Measurements from ENCODE around the gene WDR7.

Gene WDR7

DNA sequence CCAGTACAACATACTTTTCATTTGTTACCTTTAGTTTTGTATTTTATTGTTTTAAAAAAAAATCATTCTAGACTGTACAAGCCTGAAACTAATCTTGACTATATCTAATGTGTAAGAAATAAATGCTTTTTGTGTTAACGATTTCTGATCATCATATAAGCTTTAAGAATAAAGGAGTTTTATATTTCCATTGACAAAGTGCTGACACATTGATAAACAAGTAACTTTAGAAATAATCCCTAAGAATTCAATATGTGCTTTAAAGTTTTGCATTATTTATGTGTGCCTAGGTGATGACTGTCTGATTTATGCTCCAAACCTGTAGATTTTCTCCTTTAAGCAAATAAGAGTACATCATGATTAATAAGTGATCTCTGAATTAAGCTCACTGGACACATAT, 248.5 kb downstream of the WDR7 start:
- no peak for DNase-seq

- DNase-seq, result no peak
Measured at GRCh38 chr18:56900195-56901094, 249.3 kb downstream of the WDR7 start.

- no peak for DNase-seq
Measured at GRCh38 chr18:56901919-56902318, 250.8 kb downstream of the WDR7 start.

GRCh38 chr18:56902653-56903052, 251.5 kb downstream of the WDR7 start:
- DNase-seq, result no peak

DNA sequence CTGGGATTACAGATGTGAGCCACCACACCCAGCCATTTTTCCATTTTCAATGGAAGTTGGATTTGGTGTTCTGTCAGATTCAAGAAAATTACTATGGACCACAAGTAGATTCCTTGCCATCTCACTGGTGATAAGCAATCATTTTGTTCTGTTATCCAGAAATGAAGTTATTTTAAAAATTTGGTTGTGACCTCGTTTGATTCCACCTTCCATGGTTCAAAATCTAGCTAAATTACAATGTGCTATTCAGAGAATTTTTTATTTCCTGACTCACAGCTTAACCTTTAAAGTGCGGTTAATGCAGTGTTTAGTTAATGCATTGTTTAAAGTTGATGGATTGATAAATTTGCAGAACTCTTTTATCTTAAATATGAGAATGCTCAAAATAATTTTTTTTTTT, 252.5 kb downstream of the WDR7 start:
- DNase-seq, result no peak

DNA sequence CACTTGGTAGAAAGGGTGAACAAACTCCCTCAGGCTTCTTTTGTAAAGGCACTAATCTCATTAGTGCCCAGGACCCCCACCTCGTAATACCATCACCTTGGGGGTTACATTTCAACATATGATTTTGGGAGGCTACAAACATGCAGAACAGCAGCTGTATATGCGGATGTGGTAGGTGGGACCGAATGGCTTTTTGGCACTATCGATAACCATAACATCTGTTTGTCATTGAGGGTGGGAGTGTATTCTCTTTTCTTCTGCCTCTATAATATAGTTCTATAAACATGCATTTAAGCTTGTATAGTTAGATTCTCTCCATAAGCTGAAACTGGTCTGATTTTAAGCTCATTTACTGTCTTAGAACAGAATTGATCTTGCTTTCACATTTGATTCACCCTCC, 256.6 kb downstream of the WDR7 start:
- no peak for DNase-seq

DNA sequence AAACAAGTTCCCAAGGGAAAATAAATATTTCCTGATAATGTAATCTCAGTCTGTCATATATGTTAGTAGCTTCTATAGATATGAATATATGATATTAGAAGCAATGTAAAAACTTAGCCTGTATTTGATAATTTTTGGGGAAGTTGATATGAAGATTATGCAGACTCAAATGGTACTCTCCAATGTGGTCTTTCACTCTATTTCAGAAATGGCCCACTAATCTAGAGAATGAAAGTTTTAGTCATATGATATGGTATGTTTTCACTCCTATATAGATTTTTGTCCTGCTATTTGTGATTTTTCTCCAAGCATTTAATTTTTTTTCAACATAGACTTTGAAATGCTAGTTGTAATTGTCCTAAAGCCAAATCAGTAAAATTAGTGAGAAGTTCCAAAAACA, 259.1 kb downstream of the WDR7 start:
- no peak for DNase-seq

DNA sequence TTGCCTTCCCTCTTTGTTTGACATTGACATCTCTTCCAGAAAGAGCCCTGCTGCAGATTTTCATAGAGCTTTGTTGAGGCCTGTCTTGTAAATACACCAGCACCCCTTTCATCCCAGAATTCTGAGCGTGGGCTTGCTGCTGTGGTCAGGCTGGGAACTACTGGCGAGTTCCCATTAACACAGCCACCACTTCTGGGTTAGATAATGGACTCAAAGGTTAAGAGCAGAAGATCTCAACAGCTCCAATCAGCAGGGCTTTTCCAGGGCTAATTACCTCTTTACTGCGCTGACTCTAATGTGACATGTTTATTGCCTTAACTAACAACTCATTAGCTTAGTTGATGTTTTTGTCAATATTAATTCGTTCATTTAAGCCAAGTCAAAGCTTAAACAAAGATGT, 259.8 kb downstream of the WDR7 start:
- no peak for DNase-seq

- DNase-seq, result no peak
Measured at GRCh38 chr18:56913941-56914340, 262.8 kb downstream of the WDR7 start.

- no peak for DNase-seq
Measured at GRCh38 chr18:56919190-56919589, 268.0 kb downstream of the WDR7 start.

DNA sequence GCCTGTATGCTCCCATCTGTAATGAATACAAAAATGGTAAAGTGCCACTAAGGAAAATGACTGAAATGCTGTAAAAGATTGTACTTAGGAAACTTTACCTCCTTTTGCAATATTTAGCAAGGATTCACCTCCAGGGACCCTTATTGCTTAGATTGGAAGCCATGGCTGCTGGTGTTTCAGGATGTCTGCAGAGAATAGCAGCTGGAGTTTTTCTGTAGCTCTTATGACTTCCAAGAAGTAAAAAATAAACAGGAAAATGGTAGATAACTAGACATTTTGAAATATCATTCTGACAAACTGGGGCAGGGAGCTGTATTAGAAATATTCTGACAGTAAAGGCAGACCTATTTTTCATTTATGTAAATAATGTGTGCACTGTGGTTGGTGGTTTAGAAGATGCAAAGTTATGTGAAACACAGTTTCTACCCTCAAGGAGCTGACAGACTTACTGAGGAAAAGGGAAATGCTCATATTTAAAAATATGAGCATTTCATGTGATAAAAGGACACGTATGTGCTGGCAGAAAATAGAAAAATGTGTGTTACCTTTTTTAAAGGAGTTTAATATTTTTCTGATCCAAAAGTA, 270.8 kb downstream of the WDR7 start:
- no peak for DNase-seq

- DNase-seq, result no peak
Measured at GRCh38 chr18:56926734-56927133, 275.6 kb downstream of the WDR7 start.

GRCh38 chr18:56927786-56928185, 276.6 kb downstream of the WDR7 start:
- no peak for DNase-seq

- no peak for DNase-seq
Measured at GRCh38 chr18:56929886-56930285, 278.7 kb downstream of the WDR7 start.

GRCh38 chr18:56933472-56933871, 282.3 kb downstream of the WDR7 start:
- DNase-seq, result no peak

DNA sequence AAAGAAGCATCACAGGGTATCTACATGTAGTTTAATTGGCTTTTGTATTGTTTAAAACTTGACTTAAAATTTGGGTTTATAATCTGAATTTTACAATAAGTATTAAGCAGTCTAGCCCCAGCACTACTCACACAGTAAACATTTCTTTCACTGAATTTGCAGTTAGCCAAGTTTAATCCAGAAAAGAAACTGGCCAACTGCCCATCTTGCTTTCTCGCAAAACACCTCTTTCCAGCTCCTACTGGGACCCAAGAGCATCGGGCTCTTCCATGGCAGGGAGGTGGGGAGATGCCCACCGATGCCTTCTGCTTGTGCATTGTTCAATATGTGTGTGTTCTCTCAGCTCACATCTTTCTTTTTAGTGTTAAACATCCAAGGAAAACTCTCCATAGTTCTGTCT, 283.0 kb downstream of the WDR7 start:
- DNase-seq, result no peak

DNA sequence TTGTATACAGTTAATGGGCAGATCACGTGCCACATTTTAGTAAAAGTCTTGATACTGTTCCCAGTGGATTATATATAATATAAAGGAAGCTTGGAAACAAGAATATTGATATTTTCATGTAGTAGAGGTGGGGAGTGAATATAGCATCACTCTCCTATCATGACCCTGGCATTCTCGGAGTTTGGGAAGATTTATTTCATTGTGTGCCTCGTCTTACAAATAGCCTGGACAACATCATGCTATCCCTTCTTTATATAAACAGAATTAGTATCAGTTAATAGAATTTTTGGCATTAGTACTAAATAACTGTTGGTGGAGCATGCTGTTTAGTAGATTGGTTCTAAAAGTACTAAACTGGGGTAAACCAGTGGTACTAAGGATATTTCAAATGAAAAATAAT, 283.7 kb downstream of the WDR7 start:
- DNase-seq, result no peak

DNA sequence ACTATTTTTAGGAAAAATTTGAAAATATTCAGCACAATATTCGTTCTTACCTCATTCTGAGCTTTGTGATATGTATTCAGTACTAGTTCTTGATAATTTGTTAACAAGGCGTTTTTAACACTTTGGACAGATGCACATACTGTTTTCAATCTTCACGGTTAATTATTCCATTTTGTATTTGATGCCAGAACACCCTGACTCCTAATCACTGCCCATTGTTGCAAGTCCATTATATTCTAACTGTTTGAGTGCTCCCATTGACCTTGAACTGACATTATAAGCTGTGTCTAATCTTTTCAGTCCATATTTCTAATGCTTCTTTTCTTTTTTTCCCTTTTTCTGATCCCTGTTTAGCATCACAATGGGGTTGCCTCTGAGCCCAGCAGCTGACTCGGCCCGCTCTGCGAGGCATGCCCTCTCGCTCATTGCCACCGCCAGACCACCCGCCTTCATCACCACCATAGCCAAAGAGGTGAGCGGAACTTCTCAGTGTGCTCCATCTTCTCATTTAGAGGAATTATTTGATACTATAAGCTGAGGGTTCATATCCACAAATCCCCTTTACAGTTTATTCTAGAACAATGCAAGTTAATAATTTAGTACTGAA, 284.4 kb downstream of the WDR7 start:
- no peak for DNase-seq

- DNase-seq, result no peak
Measured at GRCh38 chr18:56936457-56936856, 285.3 kb downstream of the WDR7 start.

DNA sequence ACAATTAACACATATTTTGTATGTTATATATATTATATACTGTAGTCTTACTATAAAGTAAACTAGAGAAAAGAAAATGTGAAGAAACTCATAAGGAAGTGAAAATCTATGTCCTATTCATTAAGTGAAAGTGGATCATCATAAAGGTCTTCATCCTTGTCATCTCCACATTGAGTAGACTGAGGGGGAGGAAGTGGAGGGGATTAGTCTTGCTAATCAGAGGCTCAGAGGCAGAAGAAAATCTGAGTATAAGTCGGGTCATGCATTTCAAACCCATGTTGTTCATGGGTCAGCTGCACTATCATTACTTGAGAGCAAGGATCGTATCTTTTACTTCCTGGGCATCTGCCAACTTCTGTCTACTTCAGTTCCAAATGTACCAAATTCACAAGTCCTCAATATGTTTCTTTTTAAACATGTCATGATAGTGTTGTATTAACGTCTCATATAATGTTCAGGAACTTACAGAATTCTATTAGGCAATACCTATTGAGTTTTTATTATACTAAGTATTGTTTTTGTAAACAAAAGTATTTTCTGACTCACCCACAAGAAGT, 286.8 kb downstream of the WDR7 start:
- DNase-seq, result no peak

DNA sequence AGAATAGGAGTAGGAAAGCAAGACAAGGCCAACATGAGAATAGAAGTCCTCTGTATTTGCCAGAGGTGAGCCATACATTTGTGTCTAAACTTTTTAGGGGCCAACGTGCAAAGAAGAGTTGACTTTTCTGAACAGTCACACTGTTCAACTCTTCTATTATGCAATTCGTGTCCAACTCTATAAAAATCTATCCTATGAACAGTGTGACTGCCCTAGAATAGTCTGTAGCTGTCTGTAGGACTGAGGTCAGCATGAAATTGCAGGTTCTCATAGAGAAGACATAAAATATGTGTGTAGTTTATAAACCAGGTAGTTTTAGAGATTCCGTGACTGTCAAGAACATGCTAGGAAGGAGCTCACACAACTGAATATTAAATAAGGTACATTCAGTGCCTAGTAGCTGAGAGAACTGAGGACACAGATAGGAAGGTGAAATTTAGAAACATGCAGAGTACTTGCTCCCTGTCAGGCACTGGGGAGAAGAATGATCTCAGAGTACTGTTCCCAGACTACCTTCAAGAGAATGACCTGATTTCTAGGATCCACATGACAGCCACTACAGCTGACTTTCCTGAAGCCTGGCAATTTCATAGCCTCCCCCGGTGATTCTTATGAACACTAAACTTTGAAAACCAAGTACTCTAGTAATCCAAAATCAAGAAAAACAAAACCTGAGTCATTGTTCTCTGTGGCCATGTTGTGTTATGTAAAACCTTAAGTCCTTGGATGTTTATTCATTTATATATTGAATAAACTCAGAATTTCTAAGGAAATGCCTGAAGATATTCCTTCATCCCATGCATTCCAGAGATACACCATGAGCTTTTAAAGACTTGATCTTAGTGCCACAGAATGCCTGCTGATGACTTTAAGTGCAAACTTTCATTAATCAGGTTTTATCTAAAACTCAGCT, 294.3 kb downstream of the WDR7 start:
- no peak for DNase-seq

DNA sequence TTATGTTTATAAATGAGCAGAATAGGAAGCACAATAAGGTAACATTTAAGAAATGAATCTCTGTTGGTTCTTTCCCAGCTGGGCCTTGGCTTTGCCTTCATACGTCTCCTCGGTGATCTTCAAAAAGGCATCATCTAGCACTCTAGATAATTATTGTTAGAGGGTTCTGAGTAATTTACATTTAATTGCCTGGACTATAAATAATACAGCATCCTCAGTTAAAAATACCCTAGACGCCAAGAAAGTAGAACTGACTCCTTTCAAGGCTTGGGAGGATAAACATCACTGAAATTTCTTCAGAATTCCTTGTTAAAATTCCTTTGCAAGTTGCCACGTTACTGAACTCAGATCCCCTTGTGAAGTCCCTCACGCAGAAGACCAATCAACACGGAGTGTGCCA, 296.1 kb downstream of the WDR7 start:
- DNase-seq, result no peak

- DNase-seq, result no peak
Measured at GRCh38 chr18:56952026-56952425, 300.9 kb downstream of the WDR7 start.
